ENCODE results near the gene C19orf85. TPM values are rescaled to one million over a fixed set of nuclear protein-coding genes. Genes with fewer than 3 reads are reported as not detected.

The C19orf85 gene
- total RNA-seq: not detected

- H3K4me3 ChIP-seq (ENCODE audit: low read length in 3 of 3): no peak within 1 kb of the TSS
- H3K9me3 ChIP-seq (ENCODE audit: control insufficient read depth in 3 of 3, low read length in 3 of 3): no peaks in the 10 kb centered on the region
- no peak within 1 kb of the TSS for H3K9ac ChIP-seq (ENCODE audit: low read depth in 1 of 3, low read length in 3 of 3)
- H3K27ac ChIP-seq (ENCODE audit: low read depth, low read length): no peak within 1 kb of the TSS
- H3K27me3 ChIP-seq (ENCODE audit: control insufficient read depth in 3 of 3, insufficient read depth in 3 of 3, low read length in 3 of 3): no peaks in the 10 kb centered on the region
- no peaks in the 10 kb centered on the region for H3K36me3 ChIP-seq (ENCODE audit: control insufficient read depth in 3 of 3, insufficient read depth in 3 of 3, low read length in 3 of 3)
- peaks cover 19 to 27% (median 19%) of the 10 kb centered on the region in 3 donors for H3K4me1 ChIP-seq (ENCODE audit: control insufficient read depth in 3 of 3, insufficient read depth in 3 of 3, low read length in 3 of 3)
Measured at GRCh38 chr19:55464662-55465054, at the start of gene C19orf85. TSS of gene C19orf85 (minus strand) at chr19:55464751. CDS start at chr19:55464554, 197 bp downstream.

- Histone ChIP-seq H3K27ac (ENCODE audit: low read depth, low read length) (no peak overlapping the region), H3K9ac (ENCODE audit: low read depth in 1 of 3, low read length in 3 of 3) (no peak overlapping the region), H3K9me3 (ENCODE audit: control insufficient read depth in 3 of 3, low read length in 3 of 3) (no peaks in the 10 kb centered on the region), H3K4me1 (ENCODE audit: control insufficient read depth in 3 of 3, insufficient read depth in 3 of 3, low read length in 3 of 3) (peaks cover 5 to 9% (median 8%) of the 10 kb centered on the region in 3 donors), H3K36me3 (ENCODE audit: control insufficient read depth in 3 of 3, insufficient read depth in 3 of 3, low read length in 3 of 3) (no peaks in the 10 kb centered on the region), H3K27me3 (ENCODE audit: control insufficient read depth in 3 of 3, insufficient read depth in 3 of 3, low read length in 3 of 3) (peaks cover 0 to 10% (median 8%) of the 10 kb centered on the region in 3 donors), H3K4me3 (ENCODE audit: low read length in 3 of 3) (no peak overlapping the region)
Measured at GRCh38 chr19:55508120-55508519, 43.6 kb upstream of the C19orf85 start.

GRCh38 chr19:55504981-55505380, 40.4 kb upstream of the C19orf85 start:
- Histone ChIP-seq H3K36me3 (ENCODE audit: control insufficient read depth in 3 of 3, insufficient read depth in 3 of 3, low read length in 3 of 3) (peaks cover 0 to 6% (median 0%) of the 10 kb centered on the region in 3 donors), H3K27me3 (ENCODE audit: control insufficient read depth in 3 of 3, insufficient read depth in 3 of 3, low read length in 3 of 3) (peaks cover 0 to 10% (median 8%) of the 10 kb centered on the region in 3 donors), H3K27ac (ENCODE audit: low read depth, low read length) (no peak overlapping the region), H3K9me3 (ENCODE audit: control insufficient read depth in 3 of 3, low read length in 3 of 3) (no peaks in the 10 kb centered on the region), H3K4me1 (ENCODE audit: control insufficient read depth in 3 of 3, insufficient read depth in 3 of 3, low read length in 3 of 3) (peaks cover 5 to 9% (median 8%) of the 10 kb centered on the region in 3 donors), H3K4me3 (ENCODE audit: low read length in 3 of 3) (no peak overlapping the region), H3K9ac (ENCODE audit: low read depth in 1 of 3, low read length in 3 of 3) (no peak overlapping the region)

- Histone ChIP-seq H3K9me3 (ENCODE audit: control insufficient read depth in 3 of 3, low read length in 3 of 3) (no peaks in the 10 kb centered on the region), H3K36me3 (ENCODE audit: control insufficient read depth in 3 of 3, insufficient read depth in 3 of 3, low read length in 3 of 3) (peaks cover 0 to 11% (median 0%) of the 10 kb centered on the region in 3 donors), H3K9ac (ENCODE audit: low read depth in 1 of 3, low read length in 3 of 3) (peak overlapping the region in 2 of 3 donors; percentile 6 to 33), H3K4me3 (ENCODE audit: low read length in 3 of 3) (peak overlapping the region in 2 of 3 donors; percentile 68 to 69), H3K27me3 (ENCODE audit: control insufficient read depth in 3 of 3, insufficient read depth in 3 of 3, low read length in 3 of 3) (peaks cover 0 to 10% (median 8%) of the 10 kb centered on the region in 3 donors), H3K4me1 (ENCODE audit: control insufficient read depth in 3 of 3, insufficient read depth in 3 of 3, low read length in 3 of 3) (peaks cover 5 to 9% (median 8%) of the 10 kb centered on the region in 3 donors), H3K27ac (ENCODE audit: low read depth, low read length) (no peak overlapping the region)
Measured at GRCh38 chr19:55504252-55504603, 39.7 kb upstream of the C19orf85 start.

GRCh38 chr19:55503502-55504251, 39.1 kb upstream of the C19orf85 start:
- Histone ChIP-seq H3K27ac (ENCODE audit: low read depth, low read length) (no peak overlapping the region), H3K9ac (ENCODE audit: low read depth in 1 of 3, low read length in 3 of 3) (peak overlapping the region in 2 of 3 donors; percentile 6 to 33)

GRCh38 chr19:55503157-55503501, 38.6 kb upstream of the C19orf85 start:
- H3K36me3 ChIP-seq (ENCODE audit: control insufficient read depth in 3 of 3, insufficient read depth in 3 of 3, low read length in 3 of 3): peaks cover 0 to 11% (median 0%) of the 10 kb centered on the region in 3 donors
- H3K4me3 ChIP-seq (ENCODE audit: low read length in 3 of 3): no peak overlapping the region
- no peak overlapping the region for H3K27ac ChIP-seq (ENCODE audit: low read depth, low read length)
- peaks cover 0 to 10% (median 8%) of the 10 kb centered on the region in 3 donors for H3K27me3 ChIP-seq (ENCODE audit: control insufficient read depth in 3 of 3, insufficient read depth in 3 of 3, low read length in 3 of 3)
- H3K9ac ChIP-seq (ENCODE audit: low read depth in 1 of 3, low read length in 3 of 3): no peak overlapping the region
- H3K9me3 ChIP-seq (ENCODE audit: control insufficient read depth in 3 of 3, low read length in 3 of 3): no peaks in the 10 kb centered on the region
- H3K4me1 ChIP-seq (ENCODE audit: control insufficient read depth in 3 of 3, insufficient read depth in 3 of 3, low read length in 3 of 3): peaks cover 5 to 9% (median 8%) of the 10 kb centered on the region in 3 donors

More at GRCh38 chr19:55503502-55504251, 39.1 kb upstream of the C19orf85 start:
- H3K27me3 ChIP-seq (ENCODE audit: control insufficient read depth in 3 of 3, insufficient read depth in 3 of 3, low read length in 3 of 3): peaks cover 0 to 10% (median 8%) of the 10 kb centered on the region in 3 donors
- H3K4me1 ChIP-seq (ENCODE audit: control insufficient read depth in 3 of 3, insufficient read depth in 3 of 3, low read length in 3 of 3): peaks cover 5 to 9% (median 8%) of the 10 kb centered on the region in 3 donors
- peak overlapping the region; percentile 64 to 69 (median 68) for H3K4me3 ChIP-seq (ENCODE audit: low read length in 3 of 3)
- peaks cover 0 to 11% (median 0%) of the 10 kb centered on the region in 3 donors for H3K36me3 ChIP-seq (ENCODE audit: control insufficient read depth in 3 of 3, insufficient read depth in 3 of 3, low read length in 3 of 3)
- no peaks in the 10 kb centered on the region for H3K9me3 ChIP-seq (ENCODE audit: control insufficient read depth in 3 of 3, low read length in 3 of 3)

GRCh38 chr19:55502197-55502952, 37.8 kb upstream of the C19orf85 start:
- H3K27me3 ChIP-seq (ENCODE audit: control insufficient read depth in 3 of 3, insufficient read depth in 3 of 3, low read length in 3 of 3): peaks cover 0 to 10% (median 8%) of the 10 kb centered on the region in 3 donors
- no peak overlapping the region for H3K4me3 ChIP-seq (ENCODE audit: low read length in 3 of 3)
- H3K36me3 ChIP-seq (ENCODE audit: control insufficient read depth in 3 of 3, insufficient read depth in 3 of 3, low read length in 3 of 3): peaks cover 0 to 11% (median 0%) of the 10 kb centered on the region in 3 donors
- no peaks in the 10 kb centered on the region for H3K9me3 ChIP-seq (ENCODE audit: control insufficient read depth in 3 of 3, low read length in 3 of 3)
- H3K4me1 ChIP-seq (ENCODE audit: control insufficient read depth in 3 of 3, insufficient read depth in 3 of 3, low read length in 3 of 3): peaks cover 5 to 9% (median 8%) of the 10 kb centered on the region in 3 donors
- H3K27ac ChIP-seq (ENCODE audit: low read depth, low read length): no peak overlapping the region
- H3K9ac ChIP-seq (ENCODE audit: low read depth in 1 of 3, low read length in 3 of 3): no peak overlapping the region

GRCh38 chr19:55500368-55500952, 35.9 kb upstream of the C19orf85 start:
- peaks cover 5 to 9% (median 8%) of the 10 kb centered on the region in 3 donors for H3K4me1 ChIP-seq (ENCODE audit: control insufficient read depth in 3 of 3, insufficient read depth in 3 of 3, low read length in 3 of 3)
- no peak overlapping the region for H3K9ac ChIP-seq (ENCODE audit: low read depth in 1 of 3, low read length in 3 of 3)
- no peak overlapping the region for H3K4me3 ChIP-seq (ENCODE audit: low read length in 3 of 3)
- H3K27me3 ChIP-seq (ENCODE audit: control insufficient read depth in 3 of 3, insufficient read depth in 3 of 3, low read length in 3 of 3): peaks cover 0 to 9% (median 7%) of the 10 kb centered on the region in 3 donors
- H3K9me3 ChIP-seq (ENCODE audit: control insufficient read depth in 3 of 3, low read length in 3 of 3): no peaks in the 10 kb centered on the region
- peaks cover 0 to 11% (median 0%) of the 10 kb centered on the region in 3 donors for H3K36me3 ChIP-seq (ENCODE audit: control insufficient read depth in 3 of 3, insufficient read depth in 3 of 3, low read length in 3 of 3)
- H3K27ac ChIP-seq (ENCODE audit: low read depth, low read length): no peak overlapping the region

- Histone ChIP-seq H3K27me3 (ENCODE audit: control insufficient read depth in 3 of 3, insufficient read depth in 3 of 3, low read length in 3 of 3) (peaks cover 2 to 10% (median 5%) of the 10 kb centered on the region in 3 donors), H3K27ac (ENCODE audit: low read depth, low read length) (no peak overlapping the region), H3K4me1 (ENCODE audit: control insufficient read depth in 3 of 3, insufficient read depth in 3 of 3, low read length in 3 of 3) (peaks cover 2 to 9% (median 5%) of the 10 kb centered on the region in 3 donors), H3K36me3 (ENCODE audit: control insufficient read depth in 3 of 3, insufficient read depth in 3 of 3, low read length in 3 of 3) (peaks cover 0 to 11% (median 0%) of the 10 kb centered on the region in 3 donors), H3K9ac (ENCODE audit: low read depth in 1 of 3, low read length in 3 of 3) (peak overlapping the region in 1 of 3 donors; percentile 4), H3K9me3 (ENCODE audit: control insufficient read depth in 3 of 3, low read length in 3 of 3) (no peaks in the 10 kb centered on the region), H3K4me3 (ENCODE audit: low read length in 3 of 3) (no peak overlapping the region)
Measured at GRCh38 chr19:55498246-55498840, 33.8 kb upstream of the C19orf85 start.

All from skeletal muscle tissue (tissue), 4 donors.